ENCODE data around the gene UBA5.

DNA sequence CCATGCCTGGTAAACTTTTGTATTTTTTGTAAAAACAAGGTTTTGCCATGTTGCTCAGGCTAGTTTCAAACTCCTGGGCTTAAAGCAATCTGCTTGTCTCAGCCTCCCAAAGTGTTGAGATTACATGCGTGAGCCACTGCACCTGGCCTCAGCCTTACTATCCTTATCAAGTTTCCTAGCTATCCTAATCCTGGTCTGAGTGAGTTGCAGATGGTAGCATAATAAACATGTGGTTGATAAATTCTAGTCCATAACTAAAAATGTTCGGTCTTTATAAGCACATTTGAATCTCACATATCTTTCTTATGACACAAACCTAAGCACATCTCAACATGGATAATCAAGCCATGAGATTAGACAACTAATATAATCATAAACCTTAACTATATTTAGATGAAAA is 43.6 kb downstream of the UBA5 start:
- TF ChIP-seq, protein P1, sequence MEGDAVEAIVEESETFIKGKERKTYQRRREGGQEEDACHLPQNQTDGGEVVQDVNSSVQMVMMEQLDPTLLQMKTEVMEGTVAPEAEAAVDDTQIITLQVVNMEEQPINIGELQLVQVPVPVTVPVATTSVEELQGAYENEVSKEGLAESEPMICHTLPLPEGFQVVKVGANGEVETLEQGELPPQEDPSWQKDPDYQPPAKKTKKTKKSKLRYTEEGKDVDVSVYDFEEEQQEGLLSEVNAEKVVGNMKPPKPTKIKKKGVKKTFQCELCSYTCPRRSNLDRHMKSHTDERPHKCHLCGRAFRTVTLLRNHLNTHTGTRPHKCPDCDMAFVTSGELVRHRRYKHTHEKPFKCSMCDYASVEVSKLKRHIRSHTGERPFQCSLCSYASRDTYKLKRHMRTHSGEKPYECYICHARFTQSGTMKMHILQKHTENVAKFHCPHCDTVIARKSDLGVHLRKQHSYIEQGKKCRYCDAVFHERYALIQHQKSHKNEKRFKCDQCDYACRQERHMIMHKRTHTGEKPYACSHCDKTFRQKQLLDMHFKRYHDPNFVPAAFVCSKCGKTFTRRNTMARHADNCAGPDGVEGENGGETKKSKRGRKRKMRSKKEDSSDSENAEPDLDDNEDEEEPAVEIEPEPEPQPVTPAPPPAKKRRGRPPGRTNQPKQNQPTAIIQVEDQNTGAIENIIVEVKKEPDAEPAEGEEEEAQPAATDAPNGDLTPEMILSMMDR (IDR thresholded peaks at IDR 0.05; ENCODE audit: low read depth, low read length, missing input control) = no peak
- TF ChIP-seq, protein P2, sequence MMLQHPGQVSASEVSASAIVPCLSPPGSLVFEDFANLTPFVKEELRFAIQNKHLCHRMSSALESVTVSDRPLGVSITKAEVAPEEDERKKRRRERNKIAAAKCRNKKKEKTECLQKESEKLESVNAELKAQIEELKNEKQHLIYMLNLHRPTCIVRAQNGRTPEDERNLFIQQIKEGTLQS (IDR thresholded peaks at IDR 0.05) = no peak
- TF ChIP-seq, protein P3, sequence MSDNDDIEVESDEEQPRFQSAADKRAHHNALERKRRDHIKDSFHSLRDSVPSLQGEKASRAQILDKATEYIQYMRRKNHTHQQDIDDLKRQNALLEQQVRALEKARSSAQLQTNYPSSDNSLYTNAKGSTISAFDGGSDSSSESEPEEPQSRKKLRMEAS (IDR thresholded peaks at IDR 0.05) = no peak
- TF ChIP-seq FOXA2 (IDR thresholded peaks at IDR 0.05) = no peak
- no peak for TF ChIP-seq YY1 (IDR thresholded peaks at IDR 0.05)
- no peak for TF ChIP-seq GABPA (IDR thresholded peaks at IDR 0.05 in 1 of 2, conservative IDR thresholded peaks at IDR 0.05 in 1 of 2)
- TF ChIP-seq JUND (IDR thresholded peaks at IDR 0.05) = no peak

Measured in liver (tissue), 3 donors.